ENCODE data around the gene KANSL1L.
"Not testable (repeated sequence)": the region's sequence is repeated elsewhere in the genome, so short reads cannot be mapped to it uniquely, and the experiment has no call there.

GRCh38 chr2:210177115-210177514 lies 5.9 kb upstream of the KANSL1L start:
- TF ChIP-seq EZH2 (IDR thresholded peaks at IDR 0.05); POLR2AphosphoS5 (IDR thresholded peaks at IDR 0.05; ENCODE audit: borderline replicate concordance, low read depth, low read length): not testable (repeated sequence)

All from SK-N-MC (cell line).